MCF 10A (cell line): ENCODE data around the gene STK17A. TPM values are rescaled to one million over a fixed set of nuclear protein-coding genes. Genes with fewer than 3 reads are reported as not detected.

ENCODE experiments used
- BruUV-seq: library from RNA; stranded (reverse); fragments of 400-500 nt; replicated peaks from 2 replicates; lab custom pipeline; 2021; lab: Mats Ljungman, UMichigan
- CTCF ChIA-PET: fragments of 300-600 bp; sonication (Branson Sonifier 250); formaldehyde crosslinking; extraction: SDS; loops from one replicate; lab custom pipeline; 2021; ENCODE audit warnings: antibody characterized with exemption, inconsistent platforms; lab: Yijun Ruan, JAX
- POLR2A ChIA-PET: fragments of 300-600, 350-650 bp; sonication (Branson Sonifier 250); formaldehyde crosslinking; extraction: SDS; loops from one replicate; lab custom pipeline; 2020; ENCODE audit warnings: antibody characterized with exemption, inconsistent platforms; lab: Yijun Ruan, JAX
- DNase-seq: peaks from one replicate; pipeline ENCODE4 v3.0.0-alpha.2; 2018; ENCODE audit not compliant: unreplicated experiment
- H3K27ac Mint-ChIP-seq: one replicate; pipeline ENCODE4 v1.8.0; 2022; ENCODE audit warnings: mild to moderate bottlenecking, low read depth, mixed read lengths; ENCODE audit not compliant: unreplicated experiment
- H3K27me3 Mint-ChIP-seq: one replicate; pipeline ENCODE4 v1.8.0; 2022; ENCODE audit warnings: mixed read lengths; ENCODE audit not compliant: insufficient read depth, unreplicated experiment
- H3K36me3 Mint-ChIP-seq: one replicate; pipeline ENCODE4 v1.8.0; 2022; ENCODE audit warnings: mild to moderate bottlenecking, moderate library complexity, mixed read lengths; ENCODE audit not compliant: insufficient read depth, unreplicated experiment
- H3K4me1 Mint-ChIP-seq: one replicate; pipeline ENCODE4 v1.8.0; 2022; ENCODE audit warnings: mixed read lengths; ENCODE audit not compliant: insufficient read depth, unreplicated experiment
- H3K4me3 Mint-ChIP-seq: one replicate; pipeline ENCODE4 v1.8.0; 2022; ENCODE audit warnings: mild to moderate bottlenecking, moderate library complexity, mixed read lengths; ENCODE audit not compliant: unreplicated experiment
- H3K9me3 Mint-ChIP-seq: one replicate; pipeline ENCODE4 v1.8.0; 2022; ENCODE audit warnings: mixed read lengths; ENCODE audit not compliant: unreplicated experiment
- intact Hi-C: fragments of 100-400 bp; cut with micrococcal nuclease; formaldehyde crosslinking; loops from 2 replicates; pipeline ENCODE4 v1.14.1; 2022
- total RNA-seq: library from RNA; stranded (reverse); gene quantifications from 2 replicates; pipeline ENCODE4 v1.2.3, GENCODE V29; 2022
- TF ChIP-seq, protein P1 (sequence below): fragments of 200-600 bp; IDR thresholded peaks from one replicate; pipeline ENCODE4 v1.8.0; 2022; ENCODE audit warnings: antibody characterized with exemption, mild to moderate bottlenecking; ENCODE audit not compliant: unreplicated experiment

Gene STK17A
- total RNA-seq, 1 experiment from 2014 or later: 51.6 TPM

GRCh38 chr7:43589728-43590127, 6.8 kb downstream of the STK17A start:
- H3K4me1 Mint-ChIP-seq: peaks cover 57% of the 10 kb centered on the region
- intact Hi-C loops: no loop called here
- no peak overlapping the region for H3K4me3 Mint-ChIP-seq
- no peaks in the 10 kb centered on the region for H3K9me3 Mint-ChIP-seq
- TF ChIP-seq, protein P1, sequence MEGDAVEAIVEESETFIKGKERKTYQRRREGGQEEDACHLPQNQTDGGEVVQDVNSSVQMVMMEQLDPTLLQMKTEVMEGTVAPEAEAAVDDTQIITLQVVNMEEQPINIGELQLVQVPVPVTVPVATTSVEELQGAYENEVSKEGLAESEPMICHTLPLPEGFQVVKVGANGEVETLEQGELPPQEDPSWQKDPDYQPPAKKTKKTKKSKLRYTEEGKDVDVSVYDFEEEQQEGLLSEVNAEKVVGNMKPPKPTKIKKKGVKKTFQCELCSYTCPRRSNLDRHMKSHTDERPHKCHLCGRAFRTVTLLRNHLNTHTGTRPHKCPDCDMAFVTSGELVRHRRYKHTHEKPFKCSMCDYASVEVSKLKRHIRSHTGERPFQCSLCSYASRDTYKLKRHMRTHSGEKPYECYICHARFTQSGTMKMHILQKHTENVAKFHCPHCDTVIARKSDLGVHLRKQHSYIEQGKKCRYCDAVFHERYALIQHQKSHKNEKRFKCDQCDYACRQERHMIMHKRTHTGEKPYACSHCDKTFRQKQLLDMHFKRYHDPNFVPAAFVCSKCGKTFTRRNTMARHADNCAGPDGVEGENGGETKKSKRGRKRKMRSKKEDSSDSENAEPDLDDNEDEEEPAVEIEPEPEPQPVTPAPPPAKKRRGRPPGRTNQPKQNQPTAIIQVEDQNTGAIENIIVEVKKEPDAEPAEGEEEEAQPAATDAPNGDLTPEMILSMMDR: no peak
- peak overlapping the region; percentile 57 for H3K27ac Mint-ChIP-seq
- ChIA-PET CTCF (interaction anchor here (1.7 to 12.2 kb wide), 2 partner anchors 110 kb away, joined by 6 to 211 read pairs; no protein-coding TSS in a partner anchor), POLR2A (interaction anchor here (0.7 to 9.8 kb wide), 3 partner anchors 11 to 18 kb away, joined by 3 to 176 read pairs (median 3); no protein-coding TSS in a partner anchor)
- DNase-seq: no peak
- no TSS peak for BruUV-seq
- H3K27me3 Mint-ChIP-seq: no peaks in the 10 kb centered on the region
- H3K36me3 Mint-ChIP-seq: no peaks in the 10 kb centered on the region

GRCh38 chr7:43590862-43591557, 8.1 kb downstream of the STK17A start:
- TF ChIP-seq, protein P1: no peak
- no peaks in the 10 kb centered on the region for H3K27me3 Mint-ChIP-seq
- no peaks in the 10 kb centered on the region for H3K9me3 Mint-ChIP-seq
- peak overlapping the region; percentile 23 for H3K4me3 Mint-ChIP-seq
- no peak for DNase-seq
- ChIA-PET CTCF (interaction anchor here (0.7 to 1.7 kb wide), 4 partner anchors 8 to 333 kb away, joined by 3 to 6 read pairs (median 4); partner anchors contain the start of gene STK17A), POLR2A (interaction anchor here (0.6 to 3.0 kb wide), 18 partner anchors 8 to 1370 kb away, joined by 3 to 9 read pairs (median 4); partner anchors contain the start of genes COA1, MRPL32, PSMA2 and STK17A)
- H3K36me3 Mint-ChIP-seq: no peaks in the 10 kb centered on the region
- H3K27ac Mint-ChIP-seq: peak overlapping the region; percentile 81
- no TSS peak for BruUV-seq
- intact Hi-C loops: no loop called here
- H3K4me1 Mint-ChIP-seq: peaks cover 59% of the 10 kb centered on the region

DNA sequence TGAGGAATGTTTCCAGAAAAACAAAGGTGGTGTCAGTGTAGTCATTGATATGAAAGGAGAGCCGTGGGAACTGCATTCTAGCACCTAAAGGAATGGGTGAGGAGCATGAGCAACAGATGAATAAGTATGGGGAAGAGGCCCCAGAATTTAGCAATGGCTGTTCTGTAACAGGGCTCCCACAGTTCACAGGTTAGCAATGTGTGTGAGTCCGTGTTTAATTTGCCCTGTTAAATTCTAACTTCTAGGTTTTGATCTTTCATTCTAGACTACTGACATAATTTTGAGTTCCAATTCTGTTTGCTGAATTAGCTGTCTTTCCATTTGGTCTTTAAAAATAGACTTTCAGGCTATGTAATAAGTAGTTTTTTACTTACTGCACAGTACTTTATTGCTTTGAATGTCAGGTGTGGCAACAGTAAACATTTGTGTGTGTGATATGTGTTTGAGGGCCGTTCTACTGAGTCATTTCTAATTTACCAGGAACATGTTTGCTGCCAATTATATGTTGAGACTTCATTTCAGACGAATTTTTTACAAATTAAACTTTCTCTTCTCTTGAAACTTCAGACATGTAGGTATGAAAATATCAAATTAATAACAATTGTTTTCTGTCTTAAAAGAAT, 8.8 kb downstream of the STK17A start:
- Mint-ChIP-seq H3K36me3 (peaks cover 3% of the 10 kb centered on the region), H3K27me3 (no peaks in the 10 kb centered on the region), H3K4me1 (peaks cover 55% of the 10 kb centered on the region), H3K4me3 (peak overlapping the region; percentile 23), H3K9me3 (no peaks in the 10 kb centered on the region), H3K27ac (peak overlapping the region; percentile 81)
- TF ChIP-seq, protein P1: no peak
- ChIA-PET CTCF (interaction anchor here (1.0 to 1.7 kb wide), 4 partner anchors 9 to 108 kb away, joined by 3 to 6 read pairs (median 4); partner anchors contain the start of gene STK17A), POLR2A (interaction anchor here (0.8 to 3.0 kb wide), 16 partner anchors 7 to 660 kb away, joined by 3 to 9 read pairs (median 4); partner anchors contain the start of genes MRPL32, PSMA2 and STK17A)
- intact Hi-C loops: no loop called here
- DNase-seq: peak; percentile 72
- BruUV-seq: no TSS peak

DNA sequence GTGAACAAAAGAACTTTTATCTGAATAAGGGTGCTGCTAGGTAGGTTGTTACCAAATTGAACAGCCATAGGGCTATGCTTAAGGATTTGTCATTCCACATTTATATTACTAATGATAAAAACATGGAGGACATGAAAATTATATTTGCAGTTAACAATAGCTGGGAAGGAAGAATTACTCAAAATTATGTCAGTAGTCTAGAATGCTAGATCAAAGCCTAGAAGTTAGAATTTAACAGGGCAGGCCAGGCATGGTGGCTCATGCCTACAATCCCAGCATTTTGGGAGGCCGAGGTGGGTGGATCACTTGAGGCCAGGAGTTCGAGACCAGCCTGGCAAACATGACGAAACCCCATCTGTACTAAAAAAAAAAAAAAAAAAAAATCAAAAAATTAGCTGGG, 9.4 kb downstream of the STK17A start:
- no peaks in the 10 kb centered on the region for H3K9me3 Mint-ChIP-seq
- no TSS peak for BruUV-seq
- peak overlapping the region; percentile 81 for H3K27ac Mint-ChIP-seq
- ChIA-PET POLR2A (interaction anchor here (0.6 to 3.0 kb wide), 13 partner anchors 8 to 660 kb away, joined by 3 to 9 read pairs (median 5); partner anchors contain the start of genes MRPL32, PSMA2 and STK17A), CTCF (interaction anchor here (0.7 to 1.0 kb wide), 3 partner anchors 10 to 107 kb away, joined by 3 to 4 read pairs (median 3); partner anchors contain the start of gene STK17A)
- TF ChIP-seq, protein P1: no peak
- H3K27me3 Mint-ChIP-seq: no peaks in the 10 kb centered on the region
- peaks cover 55% of the 10 kb centered on the region for H3K4me1 Mint-ChIP-seq
- DNase-seq: no peak
- peaks cover 9% of the 10 kb centered on the region for H3K36me3 Mint-ChIP-seq
- intact Hi-C loops: no loop called here
- peak overlapping the region; percentile 23 for H3K4me3 Mint-ChIP-seq
